Measurements from ENCODE around the gene LETM1.

LETM1 gene

DNA sequence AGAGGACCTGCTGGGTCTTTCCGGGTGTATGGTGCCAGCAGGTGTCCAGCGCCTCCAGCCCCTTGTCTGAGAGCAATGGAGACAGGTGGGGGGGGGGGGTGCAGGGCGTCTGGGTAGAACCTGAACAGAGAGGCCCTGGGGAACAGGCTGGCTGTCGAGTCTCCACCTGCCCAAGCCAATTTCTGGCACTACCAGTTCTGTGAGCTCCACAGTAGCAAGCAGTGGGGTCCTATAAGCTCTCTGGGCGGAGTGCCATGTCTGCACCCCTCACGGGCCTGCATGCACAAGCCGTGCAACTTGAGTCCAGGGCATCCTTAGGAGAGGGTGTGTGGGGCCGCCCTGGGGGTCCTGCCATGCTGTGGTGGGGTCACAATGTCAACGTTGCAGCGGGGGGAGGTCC, 72.9 kb downstream of the LETM1 start:
- Histone ChIP-seq H3K27me3 (ENCODE audit: control insufficient read depth, insufficient read depth, low read length) (peaks cover 6% of the 10 kb centered on the region), H3K9ac (ENCODE audit: low read length) (no peak overlapping the region), H3K4me3 (ENCODE audit: low read length) (no peak overlapping the region), H3K4me1 (ENCODE audit: control insufficient read depth, insufficient read depth, low read length) (peaks cover 14% of the 10 kb centered on the region), H3K36me3 (ENCODE audit: control insufficient read depth, insufficient read depth, low read length) (no peaks in the 10 kb centered on the region), H3K9me3 (ENCODE audit: control insufficient read depth, low read length) (no peaks in the 10 kb centered on the region)

DNA sequence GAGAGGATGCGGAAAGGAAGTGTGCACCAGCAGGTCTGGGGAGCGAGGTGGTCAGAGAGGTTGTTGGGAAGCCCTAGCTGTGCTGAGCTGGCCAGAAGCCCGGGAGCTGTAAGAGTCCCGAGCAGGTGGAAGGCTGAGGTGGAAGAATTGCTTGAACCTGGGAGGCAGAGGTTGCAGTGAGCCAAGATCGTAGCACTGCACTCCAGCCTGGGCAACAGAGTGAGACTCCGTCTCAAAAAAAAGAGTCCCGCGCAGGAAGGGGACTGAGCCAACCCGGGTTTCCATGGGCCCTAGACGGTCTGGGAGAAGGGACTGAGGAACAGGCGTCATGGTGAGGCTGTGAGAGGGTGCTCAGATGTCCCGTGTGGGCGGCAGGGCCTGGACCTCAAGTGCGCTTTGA, 75.5 kb downstream of the LETM1 start:
- no peaks in the 10 kb centered on the region for H3K36me3 ChIP-seq (ENCODE audit: control insufficient read depth, insufficient read depth, low read length)
- H3K4me1 ChIP-seq (ENCODE audit: control insufficient read depth, insufficient read depth, low read length), result peaks cover 10% of the 10 kb centered on the region

DNA sequence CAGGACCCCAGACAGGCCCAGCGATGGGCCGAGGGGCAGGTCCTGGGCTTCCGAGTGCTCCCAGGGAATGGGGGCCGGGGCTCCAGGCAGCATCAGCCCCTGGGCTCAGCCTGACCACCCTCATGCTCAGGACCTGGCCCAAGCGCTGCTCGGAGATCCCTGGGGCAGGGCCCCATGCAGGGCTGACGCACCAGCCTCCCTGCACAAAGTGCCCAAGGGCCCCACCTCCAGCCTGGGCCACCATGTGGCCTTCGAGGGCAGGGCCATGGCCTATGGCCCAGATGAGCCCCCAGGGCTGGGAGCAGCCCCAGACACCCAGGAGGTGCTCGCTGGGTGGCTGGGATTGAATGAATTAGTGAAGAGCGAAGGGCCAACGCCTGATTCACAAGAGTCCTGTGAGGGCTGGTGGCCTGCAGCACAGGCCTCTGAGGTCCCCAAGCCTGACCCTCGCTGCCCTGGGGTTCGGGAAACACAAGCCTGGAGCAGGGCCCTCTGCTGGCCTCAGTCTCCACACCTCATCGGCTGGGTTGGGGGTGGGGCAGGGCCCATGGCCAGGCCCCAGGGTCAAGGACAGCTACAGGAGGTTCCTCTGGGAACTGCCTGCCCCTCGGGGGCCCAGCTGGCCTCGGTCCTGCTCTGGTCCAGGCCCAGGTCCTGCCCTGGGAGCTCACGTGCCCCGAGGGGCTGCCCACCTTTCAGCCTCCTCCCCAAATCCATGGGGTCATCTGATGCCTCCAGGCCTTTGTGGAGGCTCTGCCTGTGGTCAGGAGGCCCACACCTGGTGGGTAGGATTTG, 76.2 kb downstream of the LETM1 start:
- no peak overlapping the region for H3K9ac ChIP-seq (ENCODE audit: low read length)
- H3K36me3 ChIP-seq (ENCODE audit: control insufficient read depth, insufficient read depth, low read length), result no peaks in the 10 kb centered on the region
- peaks cover 4% of the 10 kb centered on the region for H3K4me1 ChIP-seq (ENCODE audit: control insufficient read depth, insufficient read depth, low read length)
- H3K4me3 ChIP-seq (ENCODE audit: low read length), result no peak overlapping the region
- peaks cover 13% of the 10 kb centered on the region for H3K27me3 ChIP-seq (ENCODE audit: control insufficient read depth, insufficient read depth, low read length)
- H3K9me3 ChIP-seq (ENCODE audit: control insufficient read depth, low read length), result no peaks in the 10 kb centered on the region

More for the DNA sequence above, 75.5 kb downstream of the LETM1 start:
- Histone ChIP-seq H3K27me3 (ENCODE audit: control insufficient read depth, insufficient read depth, low read length) (peaks cover 13% of the 10 kb centered on the region), H3K9me3 (ENCODE audit: control insufficient read depth, low read length) (no peaks in the 10 kb centered on the region), H3K4me3 (ENCODE audit: low read length) (no peak overlapping the region), H3K9ac (ENCODE audit: low read length) (no peak overlapping the region)

DNA sequence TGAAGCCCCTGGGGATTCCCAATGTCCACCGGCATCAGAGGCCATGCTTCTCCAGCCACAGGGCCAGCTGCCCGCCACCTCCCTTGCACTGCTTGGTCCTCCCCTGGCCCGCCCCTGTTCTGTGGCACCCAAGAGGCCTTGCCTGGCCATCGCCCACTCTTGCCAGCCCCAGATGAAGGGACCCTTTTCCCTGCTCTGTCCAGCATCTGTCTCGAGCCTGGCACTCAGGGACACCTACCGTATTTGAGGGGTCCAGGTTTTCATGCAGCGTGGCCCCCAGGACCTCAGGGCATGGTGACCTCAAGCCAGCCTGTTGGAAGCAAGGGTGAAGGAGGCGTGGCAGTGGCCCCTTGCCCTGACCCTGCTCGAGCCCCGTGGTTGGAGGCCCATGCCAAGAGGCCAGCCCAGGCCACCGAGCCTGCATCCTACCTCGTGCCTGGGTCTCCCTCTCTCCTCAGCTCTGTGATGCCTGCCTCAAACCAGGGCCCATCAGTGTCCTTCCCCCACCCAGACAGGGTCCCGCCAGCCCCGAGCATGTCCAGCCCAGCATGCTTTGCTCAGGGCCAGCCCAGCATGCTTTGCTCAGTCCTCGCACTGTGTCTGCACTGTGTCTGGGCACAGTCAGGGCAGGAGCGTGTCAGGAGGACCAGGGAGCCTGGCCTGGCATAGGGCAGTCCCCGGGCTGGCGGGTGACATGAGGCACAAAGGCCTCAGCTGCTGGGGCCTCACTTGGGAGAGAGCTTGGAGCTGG, 77.1 kb downstream of the LETM1 start:
- Histone ChIP-seq H3K9me3 (ENCODE audit: control insufficient read depth, low read length) (no peaks in the 10 kb centered on the region), H3K27me3 (ENCODE audit: control insufficient read depth, insufficient read depth, low read length) (peaks cover 18% of the 10 kb centered on the region), H3K4me3 (ENCODE audit: low read length) (no peak overlapping the region), H3K36me3 (ENCODE audit: control insufficient read depth, insufficient read depth, low read length) (no peaks in the 10 kb centered on the region), H3K9ac (ENCODE audit: low read length) (no peak overlapping the region), H3K4me1 (ENCODE audit: control insufficient read depth, insufficient read depth, low read length) (no peaks in the 10 kb centered on the region)

DNA sequence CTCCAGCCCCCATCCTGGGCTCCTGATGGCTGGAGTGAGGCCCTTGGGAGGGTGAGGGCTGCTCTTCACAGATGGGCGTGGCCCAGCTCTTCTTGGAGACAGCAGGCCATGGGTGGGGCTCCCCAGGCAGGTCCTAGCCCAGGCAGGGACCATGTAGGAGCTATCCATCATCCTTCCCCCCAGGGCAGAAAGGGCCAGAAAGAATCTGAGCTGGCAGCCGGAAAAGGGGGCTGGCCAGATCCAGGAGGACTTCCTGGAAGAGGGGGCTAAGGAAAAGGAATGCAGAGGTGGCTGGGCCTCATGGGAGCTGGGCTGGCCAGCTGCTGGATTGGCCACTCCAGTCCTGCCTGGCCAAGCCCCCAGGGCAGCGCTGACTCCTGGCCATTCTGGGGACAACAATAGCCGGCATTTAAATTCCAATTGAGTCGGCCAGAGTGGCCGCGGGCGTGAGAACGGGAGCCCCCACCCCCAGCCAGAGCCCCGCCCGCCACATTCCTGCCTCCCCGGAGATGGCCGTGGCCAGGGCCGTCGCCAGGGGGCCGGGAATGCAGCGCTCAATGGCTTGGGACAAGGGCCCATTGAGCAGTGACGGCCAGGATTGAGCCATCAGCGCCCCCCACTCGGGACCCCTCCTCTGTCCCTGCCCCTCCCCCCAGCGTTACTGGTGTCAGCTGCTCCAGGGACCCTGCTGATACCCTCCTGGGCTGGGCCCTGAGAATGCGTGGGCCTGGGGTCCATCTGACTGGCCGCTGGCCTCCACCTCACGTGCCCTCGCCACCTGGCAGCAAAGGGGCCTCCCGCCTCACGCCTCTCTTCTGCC, 77.9 kb downstream of the LETM1 start:
- H3K9ac ChIP-seq (ENCODE audit: low read length), result no peak overlapping the region
- no peaks in the 10 kb centered on the region for H3K36me3 ChIP-seq (ENCODE audit: control insufficient read depth, insufficient read depth, low read length)
- H3K9me3 ChIP-seq (ENCODE audit: control insufficient read depth, low read length), result no peaks in the 10 kb centered on the region
- H3K4me1 ChIP-seq (ENCODE audit: control insufficient read depth, insufficient read depth, low read length), result peaks cover 1% of the 10 kb centered on the region
- peaks cover 19% of the 10 kb centered on the region for H3K27me3 ChIP-seq (ENCODE audit: control insufficient read depth, insufficient read depth, low read length)
- H3K4me3 ChIP-seq (ENCODE audit: low read length), result no peak overlapping the region

DNA sequence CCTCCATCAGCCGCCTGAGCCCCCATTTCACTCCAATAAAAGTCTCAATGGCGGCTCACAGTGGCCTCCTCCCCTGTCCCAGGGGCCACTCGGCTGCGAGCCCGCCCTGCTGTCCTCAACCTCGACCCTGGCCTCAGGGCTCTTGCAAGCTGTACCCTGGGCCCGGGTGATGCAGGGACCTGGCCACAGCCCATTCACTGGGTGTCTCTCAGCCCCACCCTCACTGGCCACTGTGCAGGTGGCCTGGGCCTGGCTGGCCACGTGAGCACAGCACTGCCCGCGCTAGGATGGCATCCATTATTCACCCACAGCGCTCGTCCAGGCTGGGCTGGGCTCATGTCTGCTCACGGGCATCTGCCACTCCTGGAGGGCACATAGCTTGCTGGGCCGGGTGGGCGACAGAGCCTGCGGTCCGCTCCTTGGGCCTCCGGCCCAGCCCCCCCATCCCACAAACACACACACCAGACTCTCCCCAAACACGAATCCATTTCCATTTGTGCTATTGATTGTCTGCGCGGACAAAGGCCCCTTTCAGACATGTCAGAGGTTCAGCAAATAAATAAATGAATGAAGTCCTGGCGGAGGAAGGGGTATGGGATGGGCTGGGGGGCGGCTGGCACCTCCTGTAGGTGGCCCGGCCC, 79.3 kb downstream of the LETM1 start:
- no peaks in the 10 kb centered on the region for H3K9me3 ChIP-seq (ENCODE audit: control insufficient read depth, low read length)
- peaks cover 31% of the 10 kb centered on the region for H3K27me3 ChIP-seq (ENCODE audit: control insufficient read depth, insufficient read depth, low read length)
- no peak overlapping the region for H3K9ac ChIP-seq (ENCODE audit: low read length)
- peaks cover 12% of the 10 kb centered on the region for H3K4me1 ChIP-seq (ENCODE audit: control insufficient read depth, insufficient read depth, low read length)
- no peak overlapping the region for H3K4me3 ChIP-seq (ENCODE audit: low read length)
- H3K36me3 ChIP-seq (ENCODE audit: control insufficient read depth, insufficient read depth, low read length), result no peaks in the 10 kb centered on the region

DNA sequence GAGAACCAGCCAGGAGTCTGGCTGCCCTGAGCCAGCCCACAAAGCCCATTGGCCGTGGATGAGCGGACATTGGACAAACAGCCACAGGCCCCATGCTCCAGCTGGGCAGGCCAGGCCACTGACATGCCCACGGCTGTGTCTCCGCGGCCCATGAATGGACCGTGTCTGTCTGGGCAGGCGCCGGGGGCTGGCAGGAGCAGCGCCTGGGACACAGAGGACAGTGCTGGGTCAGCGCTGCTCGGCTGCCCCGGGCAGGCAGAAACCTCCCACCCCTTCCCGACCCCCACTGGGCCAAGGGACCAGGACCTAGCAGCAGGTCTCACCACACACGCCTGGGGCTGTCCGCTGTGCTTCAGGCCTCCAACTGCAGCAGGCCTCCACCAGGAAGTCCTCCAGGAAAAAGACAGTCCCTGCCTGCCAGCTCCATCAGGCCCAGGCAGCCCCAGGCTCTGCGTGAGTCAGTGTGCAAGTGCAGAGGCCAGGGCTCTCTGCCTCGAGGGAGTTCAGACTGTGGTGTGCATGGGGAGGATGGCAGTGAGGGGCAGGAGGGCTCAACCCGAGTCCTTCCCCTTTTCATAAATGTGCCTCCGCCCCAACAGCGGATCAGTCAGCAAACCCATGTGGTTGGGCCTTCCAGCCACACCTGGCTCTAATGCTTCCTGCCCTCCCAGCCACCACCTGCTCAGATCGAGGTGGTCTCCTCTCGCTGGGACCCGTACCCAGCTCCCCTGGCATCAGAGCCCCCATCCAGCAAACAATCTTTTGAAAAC, 80.0 kb downstream of the LETM1 start:
- Histone ChIP-seq H3K4me3 (ENCODE audit: low read length) (no peak overlapping the region), H3K36me3 (ENCODE audit: control insufficient read depth, insufficient read depth, low read length) (no peaks in the 10 kb centered on the region), H3K27me3 (ENCODE audit: control insufficient read depth, insufficient read depth, low read length) (peaks cover 35% of the 10 kb centered on the region), H3K9me3 (ENCODE audit: control insufficient read depth, low read length) (no peaks in the 10 kb centered on the region), H3K4me1 (ENCODE audit: control insufficient read depth, insufficient read depth, low read length) (peaks cover 12% of the 10 kb centered on the region), H3K9ac (ENCODE audit: low read length) (no peak overlapping the region)

DNA sequence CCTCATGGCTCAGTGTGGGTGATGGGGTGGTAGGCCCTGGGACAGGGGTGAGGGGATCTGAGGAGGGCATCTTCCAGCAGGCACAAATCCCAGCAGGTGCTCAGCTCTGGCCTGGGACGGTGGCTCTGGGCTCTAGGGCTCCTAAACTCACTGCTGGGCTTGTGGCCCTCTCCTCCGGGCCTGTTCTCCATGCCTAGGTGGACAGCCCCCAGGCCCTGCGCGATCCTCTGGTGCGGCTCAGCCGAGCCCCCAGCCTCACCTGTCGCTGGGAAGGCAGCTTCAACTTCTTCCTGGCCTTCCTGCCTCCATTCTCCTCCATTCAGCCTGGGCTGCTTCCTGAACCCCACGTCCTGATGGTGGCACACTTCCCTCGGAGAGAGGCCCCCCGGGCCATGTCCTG, 82.2 kb downstream of the LETM1 start:
- H3K9ac ChIP-seq (ENCODE audit: low read length), result no peak overlapping the region
- no peaks in the 10 kb centered on the region for H3K9me3 ChIP-seq (ENCODE audit: control insufficient read depth, low read length)
- H3K4me3 ChIP-seq (ENCODE audit: low read length), result no peak overlapping the region
- H3K4me1 ChIP-seq (ENCODE audit: control insufficient read depth, insufficient read depth, low read length), result peaks cover 12% of the 10 kb centered on the region
- peaks cover 39% of the 10 kb centered on the region for H3K27me3 ChIP-seq (ENCODE audit: control insufficient read depth, insufficient read depth, low read length)
- H3K36me3 ChIP-seq (ENCODE audit: control insufficient read depth, insufficient read depth, low read length), result no peaks in the 10 kb centered on the region

DNA sequence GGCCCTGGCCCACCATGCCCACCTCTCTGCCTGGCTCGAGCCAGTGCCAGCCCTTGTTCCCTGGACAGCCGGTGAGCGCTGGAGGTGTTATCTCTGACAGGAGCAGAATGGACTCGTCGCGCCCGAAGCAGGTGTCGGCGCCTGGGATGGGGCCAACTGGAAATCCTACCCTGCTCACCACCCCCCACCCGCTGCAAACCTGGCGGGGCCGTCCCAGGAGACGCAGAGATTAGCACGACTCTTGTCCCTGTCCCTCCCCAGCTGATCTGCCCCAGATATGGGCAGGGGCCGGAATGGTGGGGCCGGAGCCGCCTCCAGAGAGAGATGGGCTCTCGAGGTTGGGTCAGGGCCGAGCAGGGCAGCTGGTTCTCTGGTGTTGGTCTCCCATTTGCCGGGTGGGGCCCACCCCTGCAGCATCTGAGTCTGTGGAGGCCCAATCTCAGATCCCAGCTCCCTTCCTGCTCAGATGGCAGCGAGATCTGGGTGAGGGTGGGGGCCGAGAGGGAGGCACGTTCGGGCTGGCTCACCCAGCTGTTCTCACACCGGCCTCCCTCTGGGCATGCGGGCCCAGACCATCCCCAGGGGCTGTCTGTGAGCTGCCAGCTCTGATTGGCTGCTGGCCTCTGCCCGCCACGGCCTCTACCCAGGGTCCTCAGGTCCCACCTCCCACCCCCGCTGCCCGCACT, 83.0 kb downstream of the LETM1 start:
- Histone ChIP-seq H3K36me3 (ENCODE audit: control insufficient read depth, insufficient read depth, low read length) (no peaks in the 10 kb centered on the region), H3K9me3 (ENCODE audit: control insufficient read depth, low read length) (no peaks in the 10 kb centered on the region), H3K4me1 (ENCODE audit: control insufficient read depth, insufficient read depth, low read length) (peaks cover 12% of the 10 kb centered on the region), H3K4me3 (ENCODE audit: low read length) (no peak overlapping the region), H3K9ac (ENCODE audit: low read length) (no peak overlapping the region), H3K27me3 (ENCODE audit: control insufficient read depth, insufficient read depth, low read length) (peaks cover 43% of the 10 kb centered on the region)

DNA sequence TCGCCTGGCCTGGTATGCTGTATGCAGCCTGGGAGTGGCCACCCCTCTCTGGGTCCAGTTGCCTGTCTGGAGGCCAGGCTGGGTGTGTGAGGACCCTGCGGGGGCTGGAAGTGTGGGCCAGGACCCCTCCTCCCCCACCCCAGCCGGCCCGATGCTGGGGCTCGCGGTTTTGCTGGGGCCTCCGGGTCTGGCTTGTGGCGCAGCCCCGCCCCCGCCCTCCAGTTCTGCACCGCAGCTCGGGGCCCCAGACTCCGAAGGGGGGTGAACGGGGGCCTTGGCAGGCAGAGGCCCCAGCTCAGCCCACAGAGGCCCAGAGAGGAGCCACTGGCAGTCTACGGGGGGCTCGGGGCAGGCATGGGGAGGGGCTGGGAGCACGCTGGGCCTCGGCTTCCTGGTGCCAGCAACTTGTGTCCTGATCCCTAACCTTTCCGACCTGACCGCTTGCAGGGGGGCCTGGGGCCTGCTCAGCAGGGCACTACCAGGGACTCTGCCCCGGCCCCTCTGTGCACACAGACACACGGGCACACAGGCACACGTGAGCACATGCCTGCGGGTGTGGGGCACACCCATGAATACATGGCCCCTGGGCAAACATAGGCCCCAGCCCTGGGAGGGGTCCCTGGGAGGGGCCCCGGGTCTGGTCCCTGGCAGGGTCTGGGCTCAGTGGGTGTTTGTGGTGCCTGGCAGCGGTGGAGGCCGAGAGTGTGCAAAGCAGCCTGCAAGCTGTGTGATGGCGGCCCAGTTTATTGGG, 84.2 kb downstream of the LETM1 start:
- H3K9ac ChIP-seq (ENCODE audit: low read length), result no peak overlapping the region
- H3K4me3 ChIP-seq (ENCODE audit: low read length), result no peak overlapping the region
- H3K9me3 ChIP-seq (ENCODE audit: control insufficient read depth, low read length), result no peaks in the 10 kb centered on the region
- H3K4me1 ChIP-seq (ENCODE audit: control insufficient read depth, insufficient read depth, low read length), result peaks cover 12% of the 10 kb centered on the region
- no peaks in the 10 kb centered on the region for H3K36me3 ChIP-seq (ENCODE audit: control insufficient read depth, insufficient read depth, low read length)
- H3K27me3 ChIP-seq (ENCODE audit: control insufficient read depth, insufficient read depth, low read length), result peaks cover 37% of the 10 kb centered on the region
